Mesothelial cell of epicardium (in vitro differentiated cells): Measurements from ENCODE around the gene XRCC2. TPM values are rescaled to one million over a fixed set of nuclear protein-coding genes. Genes with fewer than 3 reads are reported as not detected.
A peak's percentile ranks its signal among the peaks of the same experiment; 100 is the strongest.

Source experiments
- DNase-seq, 2 experiments: peaks; one replicate each; pipeline ENCODE4 v3.0.0; 2021; ENCODE audit warnings: low spot score in 2 of 2; ENCODE audit not compliant: unreplicated experiment in 2 of 2
- H3K27ac Mint-ChIP-seq: 2 replicates; pipeline ENCODE4 v1.8.0; 2021; ENCODE audit warnings: mixed read lengths
- H3K27me3 Mint-ChIP-seq: 2 replicates; pipeline ENCODE4 v1.8.0; 2021; ENCODE audit warnings: low read depth, mixed read lengths
- H3K36me3 Mint-ChIP-seq: 2 replicates; pipeline ENCODE4 v1.8.0; 2021; ENCODE audit warnings: mixed read lengths
- H3K4me1 Mint-ChIP-seq: 2 replicates; pipeline ENCODE4 v1.8.0; 2021; ENCODE audit warnings: mixed read lengths
- H3K4me3 Mint-ChIP-seq: 2 replicates; pipeline ENCODE4 v1.8.0; 2021; ENCODE audit warnings: mild to moderate bottlenecking, moderate library complexity, mixed read lengths
- H3K9me3 Mint-ChIP-seq: 2 replicates; pipeline ENCODE4 v1.8.0; 2021; ENCODE audit warnings: mixed read lengths
- total RNA-seq: library from RNA; stranded (reverse); gene quantifications from 3 replicates; pipeline ENCODE4 v1.2.1, GENCODE V29; 2021
- TF ChIP-seq, protein P1 (sequence below): fragments of 200-600 bp; sonication (generic); IDR thresholded peaks from one replicate; pipeline ENCODE4 v1.5.0; 2021; ENCODE audit warnings: antibody characterized with exemption; ENCODE audit not compliant: unreplicated experiment

Gene XRCC2
- total RNA-seq, 1 donor from 2014 or later = 7.0 TPM

DNA sequence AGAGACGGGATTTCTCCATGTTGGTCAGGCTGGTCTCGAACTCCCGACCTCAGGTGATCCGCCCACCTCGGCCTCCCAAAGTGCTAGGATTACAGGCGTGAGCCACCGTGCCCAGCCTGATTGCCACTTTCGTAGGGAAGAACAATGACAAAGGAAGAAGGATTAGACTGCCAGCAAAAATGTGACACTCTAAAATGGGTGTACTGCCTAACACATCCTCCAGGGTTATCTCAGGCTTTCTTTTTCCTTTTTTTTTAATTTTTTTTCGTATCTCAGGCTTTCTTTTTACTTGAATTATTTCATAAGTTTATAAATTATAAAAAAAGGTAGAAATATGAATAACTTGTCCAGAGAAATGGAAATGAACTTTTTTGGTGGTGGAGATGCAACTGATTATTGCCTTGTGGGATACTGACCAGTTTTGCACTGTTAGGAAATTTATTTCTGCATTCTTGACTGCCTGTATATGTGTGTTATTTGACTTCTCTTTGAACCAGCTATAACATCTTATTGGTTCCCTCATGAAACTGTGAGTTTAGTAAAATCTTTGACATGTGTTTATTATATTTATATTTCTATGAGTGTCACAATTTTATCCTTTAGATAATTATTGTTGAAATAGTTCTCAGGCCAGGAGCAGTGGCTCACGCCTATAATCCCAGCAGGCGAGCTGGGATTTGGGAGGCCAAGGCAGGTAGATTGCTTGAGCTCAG is 56.8 kb downstream of the XRCC2 start:
- Mint-ChIP-seq H3K27me3 (no peaks in the 10 kb centered on the region), H3K4me1 (no peaks in the 10 kb centered on the region), H3K9me3 (peaks cover 6% of the 10 kb centered on the region), H3K27ac (no peak overlapping the region), H3K36me3 (no peaks in the 10 kb centered on the region), H3K4me3 (no peak overlapping the region)
- DNase-seq = no peak
- TF ChIP-seq, protein P1, sequence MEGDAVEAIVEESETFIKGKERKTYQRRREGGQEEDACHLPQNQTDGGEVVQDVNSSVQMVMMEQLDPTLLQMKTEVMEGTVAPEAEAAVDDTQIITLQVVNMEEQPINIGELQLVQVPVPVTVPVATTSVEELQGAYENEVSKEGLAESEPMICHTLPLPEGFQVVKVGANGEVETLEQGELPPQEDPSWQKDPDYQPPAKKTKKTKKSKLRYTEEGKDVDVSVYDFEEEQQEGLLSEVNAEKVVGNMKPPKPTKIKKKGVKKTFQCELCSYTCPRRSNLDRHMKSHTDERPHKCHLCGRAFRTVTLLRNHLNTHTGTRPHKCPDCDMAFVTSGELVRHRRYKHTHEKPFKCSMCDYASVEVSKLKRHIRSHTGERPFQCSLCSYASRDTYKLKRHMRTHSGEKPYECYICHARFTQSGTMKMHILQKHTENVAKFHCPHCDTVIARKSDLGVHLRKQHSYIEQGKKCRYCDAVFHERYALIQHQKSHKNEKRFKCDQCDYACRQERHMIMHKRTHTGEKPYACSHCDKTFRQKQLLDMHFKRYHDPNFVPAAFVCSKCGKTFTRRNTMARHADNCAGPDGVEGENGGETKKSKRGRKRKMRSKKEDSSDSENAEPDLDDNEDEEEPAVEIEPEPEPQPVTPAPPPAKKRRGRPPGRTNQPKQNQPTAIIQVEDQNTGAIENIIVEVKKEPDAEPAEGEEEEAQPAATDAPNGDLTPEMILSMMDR = peak; percentile 39

GRCh38 chr7:152618427-152618826 is 57.5 kb downstream of the XRCC2 start:
- Mint-ChIP-seq H3K27me3 (no peaks in the 10 kb centered on the region), H3K9me3 (peaks cover 6% of the 10 kb centered on the region), H3K4me1 (no peaks in the 10 kb centered on the region), H3K27ac (no peak overlapping the region), H3K36me3 (no peaks in the 10 kb centered on the region), H3K4me3 (no peak overlapping the region)
- DNase-seq = no peak
- TF ChIP-seq, protein P1 = no peak

DNA sequence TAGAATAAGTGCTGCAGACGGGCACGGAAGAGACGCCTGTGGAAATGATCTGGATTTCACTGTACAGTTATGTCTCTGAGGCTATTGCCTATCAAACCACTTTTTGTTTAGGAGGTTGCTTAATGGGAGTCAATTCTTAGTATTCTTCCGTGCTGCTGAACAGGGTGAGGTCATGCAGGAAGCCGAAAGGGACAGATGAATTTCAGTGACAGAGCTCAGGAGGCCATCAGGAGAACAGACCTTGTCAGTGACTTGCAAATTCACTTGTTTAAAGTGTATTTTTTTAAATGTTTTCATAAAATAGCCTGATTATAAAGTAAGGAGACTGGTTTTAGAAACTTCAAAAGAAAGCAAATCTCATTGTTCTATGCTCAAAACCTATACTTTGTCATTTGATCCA is 58.9 kb downstream of the XRCC2 start:
- H3K4me3 Mint-ChIP-seq = no peak overlapping the region
- H3K4me1 Mint-ChIP-seq = no peaks in the 10 kb centered on the region
- TF ChIP-seq, protein P1 = no peak
- DNase-seq = no peak
- no peaks in the 10 kb centered on the region for H3K36me3 Mint-ChIP-seq
- H3K9me3 Mint-ChIP-seq = peaks cover 17% of the 10 kb centered on the region
- H3K27me3 Mint-ChIP-seq = no peaks in the 10 kb centered on the region
- no peak overlapping the region for H3K27ac Mint-ChIP-seq

DNA sequence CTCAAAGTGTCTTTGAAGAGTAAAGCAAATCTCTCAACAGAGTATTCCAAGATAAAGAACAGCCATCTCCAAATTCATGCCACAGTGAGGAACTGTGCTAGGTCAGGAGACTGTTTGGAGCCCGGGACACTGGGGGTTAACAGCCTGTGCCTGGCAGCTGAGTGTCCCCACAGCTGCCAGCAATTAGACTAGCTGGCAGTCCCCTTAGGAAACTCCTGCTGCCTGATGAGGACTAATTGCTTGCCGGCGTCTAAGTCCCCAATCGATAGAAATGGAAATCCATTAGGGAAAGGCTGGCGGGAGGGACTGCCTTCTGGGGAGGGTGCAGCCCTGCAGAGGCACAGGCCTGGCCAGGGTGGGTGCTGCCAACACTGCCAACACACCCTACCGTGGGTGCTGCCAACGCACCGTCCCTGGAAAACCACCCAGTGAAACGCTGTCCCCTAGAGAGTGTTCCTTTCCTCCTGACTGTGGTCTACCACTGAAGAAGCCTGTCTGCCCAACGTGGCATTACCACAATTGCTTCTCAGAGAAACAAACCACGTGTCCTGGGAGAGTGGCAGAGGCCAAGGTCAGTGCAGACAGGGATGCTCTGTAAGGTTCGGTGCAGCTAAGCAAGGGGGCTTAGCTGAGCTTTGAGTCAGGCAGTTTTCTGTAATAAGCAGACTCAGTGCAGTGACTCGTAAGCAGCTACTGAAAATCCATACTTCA is 60.8 kb downstream of the XRCC2 start:
- DNase-seq = no peak
- no peak overlapping the region for H3K27ac Mint-ChIP-seq
- H3K9me3 Mint-ChIP-seq = peaks cover 17% of the 10 kb centered on the region
- no peaks in the 10 kb centered on the region for H3K4me1 Mint-ChIP-seq
- TF ChIP-seq, protein P1 = no peak
- no peaks in the 10 kb centered on the region for H3K27me3 Mint-ChIP-seq
- H3K36me3 Mint-ChIP-seq = no peaks in the 10 kb centered on the region
- H3K4me3 Mint-ChIP-seq = no peak overlapping the region

- no peak overlapping the region for H3K4me3 Mint-ChIP-seq
- peaks cover 11% of the 10 kb centered on the region for H3K9me3 Mint-ChIP-seq
- no peaks in the 10 kb centered on the region for H3K36me3 Mint-ChIP-seq
- H3K27me3 Mint-ChIP-seq = no peaks in the 10 kb centered on the region
- no peak overlapping the region for H3K27ac Mint-ChIP-seq
- DNase-seq = no peak
- H3K4me1 Mint-ChIP-seq = no peaks in the 10 kb centered on the region
- TF ChIP-seq, protein P1 = no peak
These were observed 67.3 kb downstream of the XRCC2 start for GRCh38 chr7:152608656-152609055.
